GM12878 (cell line): Measurements from ENCODE around the gene HMG20B. TPM values are rescaled to one million over a fixed set of nuclear protein-coding genes. Genes with fewer than 3 reads are reported as not detected.
A peak's percentile ranks its signal among the peaks of the same experiment; 100 is the strongest.

Source experiments
- ATAC-seq: fragments of 200-7000 bp; cut with Tn5 transposase; 3 replicates; pipeline ENCODE4 v1.9.1; 2020; ENCODE audit warnings: mild to moderate bottlenecking, moderate library complexity
- BruUV-seq: library from RNA; stranded (reverse); fragments of 400-500 nt; replicated peaks from 2 replicates; lab custom pipeline; 2021; lab: Mats Ljungman, UMichigan
- CTCF ChIA-PET: fragments of 300-600 bp; sonication (Branson Sonifier 250); formaldehyde crosslinking; extraction: SDS; loops from one replicate; lab custom pipeline; 2021; ENCODE audit warnings: inconsistent platforms; lab: Yijun Ruan, JAX
- POLR2A ChIA-PET: fragments of 350-600 bp; formaldehyde crosslinking; extraction: SDS; loops from one replicate; lab custom pipeline; 2021; ENCODE audit warnings: inconsistent platforms; lab: Charles Lee
- RAD21 ChIA-PET: fragments of 300-600 bp; sonication (Branson Sonifier 250); formaldehyde crosslinking; loops from one replicate; lab custom pipeline; 2023; ENCODE audit warnings: antibody characterized with exemption; ENCODE audit not compliant: unreplicated experiment; lab: Charles Lee
- SMC1A ChIA-PET: fragments of 300-600 bp; sonication (Branson Sonifier 250); formaldehyde crosslinking; loops from one replicate; lab custom pipeline; 2023; ENCODE audit not compliant: unreplicated experiment, uncharacterized antibody; lab: Charles Lee
- DNase-seq: peaks from one replicate; pipeline ENCODE4 v3.0.0-alpha.2; 2011; ENCODE audit warnings: low read depth, low spot score
- FAIRE-seq: peaks from 3 replicates; lab custom pipeline; 2011; peaks lifted over from hg19 to GRCh38; lab: Jason Lieb, UNC
- H2AFZ ChIP-seq: 2 replicates; pipeline ENCODE4 v1.6.0; 2011; ENCODE audit warnings: low read depth, low read length, control low read depth; ENCODE audit not compliant: control insufficient read depth
- H3K27ac ChIP-seq: 2 replicates; pipeline ENCODE4 v1.5.1; 2011; ENCODE audit warnings: control low read depth; ENCODE audit not compliant: control insufficient read depth, insufficient read depth
- H3K27me3 ChIP-seq, 2 experiments: replicated peaks in 1 of 2; 2 replicates each; pipeline versions ENCODE4 v1.6.0 to v1.6.1; 2011; ENCODE audit warnings: low read length in 1 of 2; ENCODE audit not compliant: control insufficient read depth in 2 of 2, insufficient read depth in 2 of 2
- H3K36me3 ChIP-seq, 2 experiments: 2 replicates each; pipeline ENCODE4 v1.5.1; 2011; ENCODE audit warnings: low read length in 1 of 2; ENCODE audit not compliant: control insufficient read depth in 2 of 2, insufficient read depth in 2 of 2
- H3K4me1 ChIP-seq: 2 replicates; pipeline ENCODE4 v1.6.1; 2011; ENCODE audit warnings: mild to moderate bottlenecking, low read length, moderate library complexity, mixed read lengths; ENCODE audit not compliant: control insufficient read depth, insufficient read depth
- H3K4me2 ChIP-seq: 2 replicates; pipeline ENCODE4 v1.6.0; 2011; ENCODE audit warnings: control low read depth; ENCODE audit not compliant: control insufficient read depth, insufficient read depth
- H3K4me3 ChIP-seq: fragments of 200-600 bp; sonication (generic); 2 replicates; pipeline ENCODE4 v1.5.1; 2016
- H3K79me2 ChIP-seq: 2 replicates; pipeline ENCODE4 v1.6.0; 2011; ENCODE audit warnings: low read length; ENCODE audit not compliant: control insufficient read depth, insufficient read depth
- H3K9ac ChIP-seq: 2 replicates; pipeline ENCODE4 v1.8.0; 2011; ENCODE audit warnings: low read length, control low read depth, mixed read lengths; ENCODE audit not compliant: control insufficient read depth, insufficient read depth
- H3K9me3 ChIP-seq: replicated peaks from 3 replicates; pipeline ENCODE4 v1.5.1; 2011; ENCODE audit warnings: mild to moderate bottlenecking, low read length; ENCODE audit not compliant: control insufficient read depth, insufficient read depth
- H4K20me1 ChIP-seq: 2 replicates; pipeline ENCODE4 v1.6.0; 2011; ENCODE audit not compliant: control insufficient read depth, insufficient read depth
- CTCF ChIP-seq, 3 experiments: IDR thresholded peaks in 2 of 3; conservative IDR thresholded peaks in 1 of 3; 2 replicates each; pipeline ENCODE4 v1.5.1; 2011; ENCODE audit warnings: low read depth in 3 of 3, low read length in 3 of 3, mild to moderate bottlenecking in 3 of 3, control low read depth in 2 of 3, moderate library complexity in 2 of 3, inconsistent platforms in 1 of 3, mixed read lengths in 1 of 3; ENCODE audit not compliant: control insufficient read depth in 2 of 3, insufficient read depth in 1 of 3; ENCODE audit errors: extremely low read depth in 1 of 3
- HDAC2 ChIP-seq: fragments of 200-600 bp; sonication (generic); IDR thresholded peaks from 2 replicates; pipeline ENCODE4 v1.6.1; 2017
- HDAC6 ChIP-seq: fragments of 200-600 bp; sonication (generic); IDR thresholded peaks from one replicate; pipeline ENCODE4 v1.8.0; 2017; ENCODE audit warnings: antibody characterized with exemption; ENCODE audit not compliant: unreplicated experiment
- NBN ChIP-seq: fragments of 450-650 bp; IDR thresholded peaks from 2 replicates; pipeline ENCODE4 v1.6.1; 2016
- NR2F1 ChIP-seq: fragments of 450-650 bp; conservative IDR thresholded peaks from 2 replicates; pipeline ENCODE4 v1.6.1; 2017; ENCODE audit warnings: mild to moderate bottlenecking
- POU2F2 ChIP-seq: IDR thresholded peaks from 3 replicates; pipeline ENCODE4 v1.6.1; 2011; ENCODE audit warnings: low read depth, mild to moderate bottlenecking, low read length, borderline replicate concordance
- RUNX3 ChIP-seq: IDR thresholded peaks from 2 replicates; pipeline ENCODE4 v1.6.1; 2012; ENCODE audit warnings: low read length, inconsistent platforms
- SMAD5 ChIP-seq: IDR thresholded peaks from 2 replicates; pipeline ENCODE4 v1.6.1; 2016; ENCODE audit warnings: antibody characterized with exemption, low read depth
- SMC3 ChIP-seq: IDR thresholded peaks from 2 replicates; pipeline ENCODE4 v1.6.1; 2011; ENCODE audit warnings: low read length, improper control_type of control experiment, borderline replicate concordance
- STAT3 ChIP-seq: IDR thresholded peaks from 2 replicates; pipeline ENCODE4 v1.6.1; 2011; ENCODE audit warnings: low read depth, low read length, improper control_type of control experiment
- TCF12 ChIP-seq: IDR thresholded peaks from 2 replicates; pipeline ENCODE4 v1.6.1; 2011; ENCODE audit warnings: low read depth, mild to moderate bottlenecking, low read length
- TCF3 ChIP-seq: IDR thresholded peaks from 2 replicates; pipeline ENCODE4 v1.6.1; 2012; ENCODE audit warnings: low read depth, mild to moderate bottlenecking, low read length, borderline replicate concordance; ENCODE audit not compliant: insufficient read depth
- WRNIP1 ChIP-seq: IDR thresholded peaks from 2 replicates; pipeline ENCODE4 v1.6.1; 2011; ENCODE audit warnings: low read depth, low read length, improper control_type of control experiment, borderline replicate concordance
- YY1 ChIP-seq: IDR thresholded peaks from 2 replicates; pipeline ENCODE4 v1.6.1; 2011; ENCODE audit warnings: low read depth, mild to moderate bottlenecking, low read length
- WGBS: methylation state at CpG from one replicate; pipeline ENCODE4 v1.1.6; 2016; ENCODE audit warnings: low lambda C conversion rate; ENCODE audit not compliant: insufficient replicate concordance, insufficient coverage; ENCODE audit errors: missing lambda C conversion rate; 5-methylcytosine and 5-hydroxymethylcytosine counted together
- in situ Hi-C: fragments of 300-500 bp; cut with MboI; formaldehyde crosslinking; loops from 9 replicates; pipeline ENCODE4 v1.14.3; 2018; ENCODE audit warnings: mixed read lengths
- intact Hi-C: fragments of 100-400 bp; cut with micrococcal nuclease; formaldehyde crosslinking; loops from one replicate; pipeline ENCODE4 v1.14.2; 2022; ENCODE audit not compliant: unreplicated experiment
- polyA plus RNA-seq, 11 experiments: library from polyadenylated mRNA; depleted of rRNA in 4 of 11; unstranded in 6 of 11; stranded (reverse) in 5 of 11; fragments of >200 nt; fragmentation: Nextera tagmentation in 4 of 11; fragmentation: Illumina TruSeq in 1 of 11; extraction: Ambion mirVana in 4 of 11; extraction: Trizol in 1 of 11; gene quantifications; 1 replicate in 1 of 11; 2 replicates in 10 of 11; pipeline versions ENCODE4 v1.2.1 to v1.2.3, GENCODE V29; 2011 to 2016; ENCODE audit warnings: inconsistent platforms in 2 of 11, missing spikeins in 2 of 11, low read depth in 1 of 11
- total RNA-seq, 4 experiments: library from RNA; depleted of rRNA in 3 of 4; stranded (reverse); fragments of >200 nt in 3 of 4; fragmentation: Illumina TruSeq in 1 of 4; extraction: Trizol in 1 of 4; gene quantifications; 2 replicates each; pipeline versions ENCODE4 v1.2.1 to v1.2.3, GENCODE V29; 2013 to 2021
- TF ChIP-seq, protein P1 (sequence below): fragments of 450-650 bp; IDR thresholded peaks from 2 replicates; pipeline ENCODE4 v1.6.1; 2016; ENCODE audit warnings: mild to moderate bottlenecking
- TF ChIP-seq, protein P2 (sequence below): fragments of 450-650 bp; IDR thresholded peaks from 2 replicates; pipeline ENCODE4 v1.6.1; 2018; ENCODE audit warnings: mild to moderate bottlenecking, low read depth, moderate library complexity; ENCODE audit not compliant: partially characterized antibody

The HMG20B gene
- total and polyA plus RNA-seq, 10 of the 15 experiments (the other 5 are each of a cell fraction or from before 2014, with no cell fraction given) = 0.37 to 92.7 (median 47.0) TPM

DNA sequence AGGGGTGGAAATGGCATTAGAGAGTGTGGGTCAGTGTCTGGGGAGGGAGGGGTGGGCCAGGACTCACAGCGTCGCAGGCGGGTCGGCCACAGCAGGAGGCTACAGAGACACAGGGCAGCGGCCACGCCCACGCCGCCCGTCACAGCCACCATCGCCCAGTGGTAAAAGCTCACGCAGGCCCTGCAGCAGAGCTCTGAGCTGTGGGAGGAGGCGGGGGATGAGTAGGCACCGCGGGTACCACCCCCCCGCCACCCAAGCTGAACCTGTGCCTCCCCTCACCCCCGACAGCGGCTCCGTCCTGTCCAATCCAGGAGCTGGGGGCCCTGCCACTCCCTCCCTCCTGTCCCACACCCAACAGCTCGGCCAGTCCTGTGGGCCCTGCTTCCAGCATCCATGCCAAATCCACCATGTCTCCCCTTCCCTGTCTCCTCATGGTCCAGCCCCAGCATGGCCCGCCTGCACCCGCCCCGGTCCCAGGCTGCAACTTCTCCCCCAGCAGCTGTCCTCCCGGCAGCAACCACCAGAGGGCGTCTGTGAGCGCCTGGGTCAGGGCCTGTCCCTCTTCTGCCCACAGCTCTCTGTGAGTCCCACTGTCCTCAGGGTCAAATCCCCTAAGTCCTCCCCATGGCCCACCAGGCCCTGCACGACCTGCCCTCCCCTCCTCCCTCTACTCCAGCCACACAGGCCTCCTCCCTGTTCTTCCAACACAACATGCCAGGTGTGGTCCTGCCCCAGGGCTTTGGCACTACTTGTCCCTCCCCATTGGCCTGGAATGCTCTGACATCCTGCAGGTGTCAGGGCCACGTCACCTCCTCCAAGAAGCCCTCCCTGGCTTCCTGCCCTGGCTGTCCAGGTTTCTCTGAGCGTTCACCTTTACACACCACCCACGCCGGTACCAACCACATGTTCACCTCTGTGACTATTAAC, 27.7 kb upstream of the HMG20B start:
- peaks cover 2 to 7% of the 10 kb centered on the region in 2 experiments; a peak in 3 of 4 replicates for H3K36me3 ChIP-seq
- POLR2A ChIA-PET = interaction anchor here (0.6 to 0.9 kb wide), 3 partner anchors 9 to 852 kb away, joined by 3 to 5 read pairs (median 5); partner anchors contain the start of gene MRPL54
- H3K79me2 ChIP-seq = no peaks in the 10 kb centered on the region
- ATAC-seq (peak; percentile 92), DNase-seq (no peak), FAIRE-seq (peak; percentile 49)
- H3K9ac ChIP-seq = no peak overlapping the region
- no TSS peak for BruUV-seq
- no peaks in the 10 kb centered on the region for H4K20me1 ChIP-seq
- no peaks in the 10 kb centered on the region for H3K4me1 ChIP-seq
- no peak overlapping the region for H3K4me3 ChIP-seq
- SMC1A ChIA-PET = interaction anchor here (0.6 to 1.1 kb wide), 3 partner anchors 46 to 658 kb away, joined by 3 to 4 read pairs (median 3); no protein-coding TSS in a partner anchor
- no peaks in the 10 kb centered on the region for H3K27me3 ChIP-seq
- H2AFZ ChIP-seq = no peak overlapping the region
- RAD21 ChIA-PET = interaction anchor here (1.0 kb wide), 1 partner anchor 12 kb away, joined by 4 read pairs; the partner anchor contains the start of gene MFSD12
- 51% methylated on average over 28 of the region's 30 CpGs for WGBS
- in situ Hi-C loops (no loop called here), intact Hi-C loops (loop anchor here (1.0 to 5.0 kb wide), 2 partner anchors 73 to 162 kb away; partner anchors contain the start of gene TJP3)
- H3K27ac ChIP-seq = no peak overlapping the region
- CTCF ChIA-PET = interaction anchor here (0.6 to 2.7 kb wide), 17 partner anchors 8 to 670 kb away, joined by 3 to 20 read pairs (median 4); partner anchors contain the start of gene MFSD12
- H3K9me3 ChIP-seq = no peaks in the 10 kb centered on the region
- H3K4me2 ChIP-seq = no peak overlapping the region
- no peak for TF ChIP-seq WRNIP1
- TF ChIP-seq TCF12 = 0 out of 2 replicates have a peak, but pooled peaks have one; percentile 59
- TF ChIP-seq, protein P1, sequence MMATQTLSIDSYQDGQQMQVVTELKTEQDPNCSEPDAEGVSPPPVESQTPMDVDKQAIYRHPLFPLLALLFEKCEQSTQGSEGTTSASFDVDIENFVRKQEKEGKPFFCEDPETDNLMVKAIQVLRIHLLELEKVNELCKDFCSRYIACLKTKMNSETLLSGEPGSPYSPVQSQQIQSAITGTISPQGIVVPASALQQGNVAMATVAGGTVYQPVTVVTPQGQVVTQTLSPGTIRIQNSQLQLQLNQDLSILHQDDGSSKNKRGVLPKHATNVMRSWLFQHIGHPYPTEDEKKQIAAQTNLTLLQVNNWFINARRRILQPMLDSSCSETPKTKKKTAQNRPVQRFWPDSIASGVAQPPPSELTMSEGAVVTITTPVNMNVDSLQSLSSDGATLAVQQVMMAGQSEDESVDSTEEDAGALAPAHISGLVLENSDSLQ = peak; percentile 44; the same call in 1 of the 2 replicates
- no peak for TF ChIP-seq HDAC6
- no peak for TF ChIP-seq STAT3
- TF ChIP-seq SMAD5 = no peak
- TF ChIP-seq CTCF (IDR thresholded peaks at IDR 0.05 in 2 of 3, conservative IDR thresholded peaks at IDR 0.05 in 1 of 3; ENCODE audit: control insufficient read depth in 2 of 3, extremely low read depth in 1 of 3, insufficient read depth in 1 of 3, low read depth in 3 of 3, low read length in 3 of 3) = peak; percentile 85 to 99 (median 91)
- TF ChIP-seq TCF3 = 0 out of 2 replicates have a peak, but pooled peaks have one; percentile 48
- peak; percentile 43; the same call in 1 of the 2 replicates for TF ChIP-seq YY1
- peak; percentile 53; the same call in 1 of the 2 replicates for TF ChIP-seq NR2F1
- TF ChIP-seq RUNX3 = peak; percentile 26; the same call in 1 of the 2 replicates
- peak; percentile 37; the same call in 1 of the 3 replicates for TF ChIP-seq POU2F2
- TF ChIP-seq, protein P2, sequence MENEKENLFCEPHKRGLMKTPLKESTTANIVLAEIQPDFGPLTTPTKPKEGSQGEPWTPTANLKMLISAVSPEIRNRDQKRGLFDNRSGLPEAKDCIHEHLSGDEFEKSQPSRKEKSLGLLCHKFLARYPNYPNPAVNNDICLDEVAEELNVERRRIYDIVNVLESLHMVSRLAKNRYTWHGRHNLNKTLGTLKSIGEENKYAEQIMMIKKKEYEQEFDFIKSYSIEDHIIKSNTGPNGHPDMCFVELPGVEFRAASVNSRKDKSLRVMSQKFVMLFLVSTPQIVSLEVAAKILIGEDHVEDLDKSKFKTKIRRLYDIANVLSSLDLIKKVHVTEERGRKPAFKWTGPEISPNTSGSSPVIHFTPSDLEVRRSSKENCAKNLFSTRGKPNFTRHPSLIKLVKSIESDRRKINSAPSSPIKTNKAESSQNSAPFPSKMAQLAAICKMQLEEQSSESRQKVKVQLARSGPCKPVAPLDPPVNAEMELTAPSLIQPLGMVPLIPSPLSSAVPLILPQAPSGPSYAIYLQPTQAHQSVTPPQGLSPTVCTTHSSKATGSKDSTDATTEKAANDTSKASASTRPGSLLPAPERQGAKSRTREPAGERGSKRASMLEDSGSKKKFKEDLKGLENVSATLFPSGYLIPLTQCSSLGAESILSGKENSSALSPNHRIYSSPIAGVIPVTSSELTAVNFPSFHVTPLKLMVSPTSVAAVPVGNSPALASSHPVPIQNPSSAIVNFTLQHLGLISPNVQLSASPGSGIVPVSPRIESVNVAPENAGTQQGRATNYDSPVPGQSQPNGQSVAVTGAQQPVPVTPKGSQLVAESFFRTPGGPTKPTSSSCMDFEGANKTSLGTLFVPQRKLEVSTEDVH = no peak
- TF ChIP-seq HDAC2 = no peak
- TF ChIP-seq NBN = no peak
- TF ChIP-seq SMC3 = peak; percentile 81
